ENCODE measurements around the gene TMEM231. TPM values are rescaled to one million over a fixed set of nuclear protein-coding genes. Genes with fewer than 3 reads are reported as not detected.

The TMEM231 gene
- total and polyA plus RNA-seq, 2 donors from 2014 or later: 8.6 to 13.7 TPM

DNA sequence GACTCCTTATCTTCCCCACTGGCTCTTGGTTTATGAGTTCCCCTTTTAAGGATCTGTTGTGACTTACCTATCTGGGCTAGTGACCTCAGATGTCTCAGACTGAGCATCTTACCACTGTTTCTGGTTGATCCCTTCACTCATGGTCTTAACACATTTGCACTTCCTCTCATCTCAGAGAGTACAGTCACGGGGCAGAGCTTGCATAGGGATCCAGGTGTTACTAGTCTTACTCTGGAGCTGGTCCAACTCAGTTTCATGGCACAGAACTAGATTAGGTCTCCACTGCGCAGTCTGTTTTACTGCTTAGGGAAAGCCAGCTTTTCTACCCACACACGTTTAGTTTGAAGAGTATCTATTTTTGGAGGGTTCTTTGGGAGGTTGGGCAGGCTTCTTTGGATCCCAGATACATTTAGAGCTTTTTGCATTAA lies 20.3 kb upstream of the TMEM231 start:
- intact Hi-C loops (cut with DNase I): no loop called here
- Histone ChIP-seq H3K4me3 (ENCODE audit: low read length in 3 of 3) (no peak overlapping the region), H3K27ac (ENCODE audit: low read depth in 2 of 2, low read length in 2 of 2) (no peak overlapping the region), H3K9me3 (ENCODE audit: control insufficient read depth in 2 of 3, insufficient read depth in 1 of 3, low read length in 3 of 3) (no peaks in the 10 kb centered on the region), H3K27me3 (ENCODE audit: control insufficient read depth, insufficient read depth, low read length) (no peaks in the 10 kb centered on the region), H3K9ac (ENCODE audit: low read length in 3 of 3) (no peak overlapping the region), H3K4me1 (ENCODE audit: control insufficient read depth in 2 of 3, insufficient read depth in 2 of 3, low read depth in 1 of 3, low read length in 3 of 3) (peaks cover 0 to 7% (median 4%) of the 10 kb centered on the region in 3 donors), H3K36me3 (ENCODE audit: control insufficient read depth in 2 of 3, insufficient read depth in 3 of 3, low read length in 3 of 3) (peaks cover 14 to 41% (median 32%) of the 10 kb centered on the region in 3 donors)
- FAIRE-seq: no peak
- TF ChIP-seq CTCF (IDR thresholded peaks at IDR 0.05; ENCODE audit: borderline replicate concordance, extremely low read depth, insufficient read depth): no peak
- no peak for DNase-seq

- H3K27ac ChIP-seq (ENCODE audit: low read depth in 2 of 2, low read length in 2 of 2): no peak overlapping the region
- H3K4me1 ChIP-seq (ENCODE audit: control insufficient read depth in 2 of 3, insufficient read depth in 2 of 3, low read depth in 1 of 3, low read length in 3 of 3): peaks cover 0 to 7% (median 4%) of the 10 kb centered on the region in 3 donors
- no peaks in the 10 kb centered on the region for H3K9me3 ChIP-seq (ENCODE audit: control insufficient read depth in 2 of 3, insufficient read depth in 1 of 3, low read length in 3 of 3)
- DNase-seq: no peak
- intact Hi-C loops (cut with DNase I): no loop called here
- FAIRE-seq: no peak
- no peaks in the 10 kb centered on the region for H3K27me3 ChIP-seq (ENCODE audit: control insufficient read depth, insufficient read depth, low read length)
- no peak overlapping the region for H3K4me3 ChIP-seq (ENCODE audit: low read length in 3 of 3)
- peaks cover 14 to 45% (median 32%) of the 10 kb centered on the region in 3 donors for H3K36me3 ChIP-seq (ENCODE audit: control insufficient read depth in 2 of 3, insufficient read depth in 3 of 3, low read length in 3 of 3)
- H3K9ac ChIP-seq (ENCODE audit: low read length in 3 of 3): no peak overlapping the region
- TF ChIP-seq CTCF (IDR thresholded peaks at IDR 0.05; ENCODE audit: borderline replicate concordance, extremely low read depth, insufficient read depth): no peak
Observed at GRCh38 chr16:75575958-75576357, 19.9 kb upstream of the TMEM231 start.

- no peak for TF ChIP-seq CTCF (IDR thresholded peaks at IDR 0.05; ENCODE audit: borderline replicate concordance, extremely low read depth, insufficient read depth)
- FAIRE-seq: no peak
Observed at GRCh38 chr16:75573955-75574354, 17.9 kb upstream of the TMEM231 start.

More at GRCh38 chr16:75573955-75574354, 17.9 kb upstream of the TMEM231 start:
- H3K36me3 ChIP-seq (ENCODE audit: control insufficient read depth in 2 of 3, insufficient read depth in 3 of 3, low read length in 3 of 3): peaks cover 14 to 52% (median 32%) of the 10 kb centered on the region in 3 donors
- DNase-seq: no peak
- H3K9ac ChIP-seq (ENCODE audit: low read length in 3 of 3): no peak overlapping the region
- intact Hi-C loops (cut with DNase I): no loop called here
- H3K4me3 ChIP-seq (ENCODE audit: low read length in 3 of 3): no peak overlapping the region
- H3K9me3 ChIP-seq (ENCODE audit: control insufficient read depth in 2 of 3, insufficient read depth in 1 of 3, low read length in 3 of 3): no peaks in the 10 kb centered on the region
- no peaks in the 10 kb centered on the region for H3K27me3 ChIP-seq (ENCODE audit: control insufficient read depth, insufficient read depth, low read length)
- peaks cover 0 to 7% (median 4%) of the 10 kb centered on the region in 3 donors for H3K4me1 ChIP-seq (ENCODE audit: control insufficient read depth in 2 of 3, insufficient read depth in 2 of 3, low read depth in 1 of 3, low read length in 3 of 3)
- no peak overlapping the region for H3K27ac ChIP-seq (ENCODE audit: low read depth in 2 of 2, low read length in 2 of 2)

Measured in kidney (tissue), 14 donors.